HG02943 (cell line): ENCODE results near the gene CSNK1E.

Experiments
- ATAC-seq: cut with Tn5 transposase; IDR thresholded peaks from one replicate; pipeline ENCODE4 v1.9.1; 2021; ENCODE audit warnings: mild to moderate bottlenecking, low read depth, moderate library complexity; ENCODE audit not compliant: unreplicated experiment

Gene CSNK1E

DNA sequence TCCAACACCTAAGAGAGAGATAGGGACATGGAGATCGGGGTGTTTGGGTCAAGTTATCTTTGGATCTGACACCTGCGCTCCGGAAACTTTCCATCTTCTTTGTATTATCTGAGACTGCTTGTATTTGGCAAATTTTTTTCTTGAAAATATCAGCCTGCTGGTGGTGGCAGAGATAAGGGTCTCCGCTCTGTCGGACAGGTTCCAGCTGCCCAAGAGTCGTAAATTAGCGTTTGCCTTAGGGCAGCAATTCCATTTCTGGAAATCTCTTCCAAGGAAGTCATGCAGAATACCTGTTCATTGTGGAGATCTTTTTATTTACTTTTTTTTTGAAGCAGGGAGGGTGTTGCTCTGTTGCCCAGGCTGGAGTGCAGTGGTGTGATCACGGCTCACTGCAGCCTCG is 19.5 kb upstream of the CSNK1E start:
- no peak for ATAC-seq

DNA sequence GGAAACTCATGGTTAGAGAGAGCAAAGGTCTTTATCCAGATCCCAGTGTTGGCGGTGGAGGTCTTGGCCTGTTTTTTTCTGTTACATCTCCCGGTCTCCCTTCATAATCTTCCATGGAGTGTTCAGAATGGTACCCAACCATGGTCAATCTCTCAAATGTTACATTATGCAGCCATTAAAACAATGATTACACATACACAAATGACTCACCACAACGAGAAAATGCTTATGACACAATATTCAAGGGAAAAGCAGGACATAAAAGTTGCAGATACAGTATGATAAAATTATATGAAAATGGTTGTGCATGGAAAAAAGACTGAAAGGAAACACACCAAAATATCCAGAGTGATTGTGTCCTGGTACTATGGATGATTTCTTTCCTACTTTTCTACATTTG is 17.8 kb upstream of the CSNK1E start:
- no peak for ATAC-seq

- ATAC-seq, result no peak
Observed at GRCh38 chr22:38327805-38328204, 10.6 kb upstream of the CSNK1E start.

DNA sequence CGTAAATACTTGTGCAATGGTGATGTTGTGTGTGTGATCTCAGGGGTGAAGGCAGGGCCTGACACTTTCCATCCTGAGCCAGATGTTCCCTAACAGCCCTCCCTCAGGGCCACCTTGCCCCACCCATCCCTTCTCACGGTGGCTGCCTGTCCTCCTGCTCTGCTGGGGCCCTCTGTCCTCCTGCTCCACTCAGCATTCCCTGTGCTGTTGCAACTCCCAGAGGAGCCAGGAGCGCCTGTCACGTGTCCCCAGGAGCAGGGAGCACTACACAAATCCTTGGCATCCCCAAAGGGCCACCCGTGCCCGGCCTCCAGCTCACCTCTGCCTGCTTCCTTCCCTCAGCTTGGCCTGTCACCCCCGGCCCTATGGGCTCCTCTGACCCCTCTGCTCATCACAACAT is 10.2 kb upstream of the CSNK1E start:
- no peak for ATAC-seq

DNA sequence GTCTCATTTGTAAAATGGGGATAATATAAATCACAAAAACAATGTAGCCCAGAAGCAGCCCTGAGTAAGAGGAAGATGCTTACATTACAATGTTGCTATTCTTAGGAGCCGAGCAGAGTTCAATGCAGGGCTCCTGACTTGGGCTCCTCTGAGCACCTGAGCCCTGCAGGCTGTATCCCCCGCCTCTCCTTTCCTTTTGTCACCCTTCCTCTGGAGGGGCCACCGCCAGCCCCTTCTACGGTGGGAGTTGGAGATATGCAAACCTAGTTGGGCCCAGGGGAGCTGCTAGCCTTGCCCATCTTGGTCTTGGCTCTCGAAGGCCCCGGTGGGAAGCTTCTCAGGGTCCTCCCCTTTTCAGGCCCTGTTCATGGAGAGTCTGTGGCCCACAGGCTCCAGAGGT is 8.4 kb upstream of the CSNK1E start:
- no peak for ATAC-seq

- ATAC-seq, result no peak
Observed at GRCh38 chr22:38320605-38321402, 3.6 kb upstream of the CSNK1E start.

DNA sequence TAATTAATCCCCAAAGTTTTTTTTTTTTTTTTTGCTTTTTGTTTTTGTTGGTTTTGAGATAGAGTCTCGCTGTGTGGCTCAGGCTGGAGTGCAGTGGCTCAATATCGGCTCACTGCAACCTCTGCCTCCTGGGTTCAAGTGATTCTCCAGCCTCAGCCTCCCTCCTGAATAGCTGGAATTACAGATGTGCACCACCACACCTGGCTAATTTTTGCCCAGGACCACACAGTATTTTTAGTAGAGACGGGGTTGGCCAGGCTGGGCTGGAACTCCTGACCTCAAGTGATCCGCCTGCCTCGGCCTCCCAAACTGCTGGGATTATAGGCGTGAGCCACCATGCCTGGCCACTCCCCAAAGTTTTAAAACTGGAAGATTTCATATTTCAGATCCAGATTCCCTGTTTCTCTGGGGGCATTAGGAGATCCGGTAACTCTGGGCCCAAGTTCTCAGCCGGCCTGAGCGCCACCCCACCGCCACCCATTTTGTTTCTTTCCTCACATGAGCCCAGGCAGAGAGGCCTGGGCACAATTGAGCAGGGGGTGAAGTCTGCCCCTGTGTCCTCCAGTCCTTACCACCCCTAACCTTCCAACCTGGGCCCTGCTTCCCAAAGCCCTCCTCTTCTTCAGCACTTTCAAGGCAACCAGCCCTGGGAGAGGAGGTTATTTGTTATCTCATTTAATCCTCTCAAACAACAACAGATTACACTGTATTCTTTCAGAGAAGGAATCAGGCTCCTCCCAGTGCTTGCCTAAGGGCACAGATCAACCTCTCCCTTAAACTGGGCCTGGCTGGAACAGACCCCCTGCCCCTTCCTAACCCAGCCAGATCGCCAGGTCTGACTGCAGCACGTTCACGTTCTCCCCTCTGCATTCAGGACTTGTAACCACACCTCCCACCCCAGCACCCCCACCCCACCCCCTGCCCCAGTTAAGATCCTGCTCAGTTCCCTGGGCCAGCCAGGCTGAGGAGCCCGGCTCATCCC is 1.9 kb upstream of the CSNK1E start:
- ATAC-seq, result no peak

- no peak for ATAC-seq
Observed at GRCh38 chr22:38317995-38318715, 922 bp upstream of the CSNK1E start.

- ATAC-seq, result no peak
Observed at GRCh38 chr22:38316364-38317121, 690 bp downstream of the CSNK1E start.

GRCh38 chr22:38315823-38316363 is 1.3 kb downstream of the CSNK1E start:
- ATAC-seq, result no peak

DNA sequence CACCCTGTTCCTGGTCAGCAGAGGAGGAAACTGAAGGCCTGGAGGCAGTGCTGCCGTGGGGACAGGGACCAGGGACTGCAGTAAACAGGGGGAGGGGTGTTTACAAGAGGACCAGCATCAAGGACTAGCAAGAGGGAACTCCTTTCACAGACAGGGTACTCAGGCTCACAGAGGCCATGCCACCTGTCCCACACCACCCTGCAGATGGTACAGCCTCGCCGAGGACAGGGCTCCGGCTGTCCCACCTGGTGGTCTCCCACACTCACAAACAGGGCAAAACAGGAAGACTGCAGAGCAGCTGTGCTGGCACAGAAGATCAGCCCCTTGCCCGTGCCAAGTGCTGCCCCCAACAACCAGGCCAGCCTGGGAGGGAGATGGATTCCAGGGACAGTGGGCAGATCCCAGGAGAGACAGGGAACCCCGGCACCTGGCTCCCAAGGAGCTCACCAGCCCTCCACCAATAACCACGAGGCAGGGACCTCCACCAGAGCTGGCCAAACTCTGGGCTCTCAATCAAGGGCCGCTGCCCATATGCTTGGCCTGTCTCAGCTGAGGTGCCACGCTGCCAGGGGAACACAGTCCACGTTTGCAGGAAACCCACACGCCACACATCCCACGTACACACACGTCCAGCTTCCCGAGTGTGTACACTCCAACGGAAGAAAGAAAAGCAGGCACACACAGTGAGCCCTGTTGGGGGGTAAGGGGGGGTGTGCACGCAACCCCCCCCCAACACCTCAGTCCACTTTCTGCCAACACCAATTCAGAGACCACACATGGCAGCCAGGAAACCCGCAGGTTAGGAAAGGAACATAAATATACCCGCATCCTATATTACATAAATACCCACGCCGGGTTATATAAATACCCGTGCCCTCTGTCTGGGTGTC is 2.1 kb downstream of the CSNK1E start:
- no peak for ATAC-seq

DNA sequence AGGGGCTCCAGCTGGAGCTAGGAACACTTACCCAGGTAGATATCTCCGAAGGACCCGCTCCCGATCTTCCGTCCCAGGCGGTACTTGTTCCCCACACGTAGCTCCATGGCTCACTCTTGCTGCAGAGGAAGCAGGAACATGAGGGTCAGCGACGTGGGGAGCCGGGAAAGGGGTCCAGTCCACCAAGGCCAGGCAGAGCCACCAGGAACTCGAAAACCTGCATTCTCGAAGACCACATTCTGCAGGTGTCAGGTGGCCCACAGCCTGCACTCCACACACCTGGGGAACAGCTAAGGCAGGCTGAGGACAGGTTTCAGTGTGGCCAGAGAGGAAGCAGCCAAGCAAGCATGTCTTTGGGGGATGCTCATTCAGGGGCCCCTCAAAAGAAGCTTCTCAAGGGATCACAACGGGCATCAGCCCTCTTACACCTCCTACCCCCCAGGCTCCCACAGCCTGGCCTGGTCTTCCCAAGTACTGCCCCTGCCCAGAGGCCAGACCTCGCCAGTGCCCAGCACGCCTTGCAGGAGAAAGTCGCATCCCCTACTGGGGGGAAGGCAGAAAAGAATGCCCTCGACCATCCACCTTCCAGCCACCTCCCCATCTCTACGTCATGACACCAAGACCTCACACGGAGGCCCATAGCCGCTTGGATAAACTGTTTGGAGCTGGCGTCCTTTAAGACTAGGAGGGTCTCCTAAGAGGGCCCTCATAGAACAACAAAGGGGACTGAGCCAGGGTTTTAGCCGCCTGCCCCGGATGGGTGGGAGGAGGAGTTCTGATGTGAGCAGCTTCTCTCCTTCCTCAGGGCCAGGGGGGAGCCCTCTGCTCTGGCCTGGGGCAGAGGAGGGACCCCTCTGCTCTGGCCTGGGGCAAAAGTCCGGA is 2.9 kb downstream of the CSNK1E start:
- no peak for ATAC-seq

- ATAC-seq, result no peak
Observed at GRCh38 chr22:38313384-38313955, 3.8 kb downstream of the CSNK1E start.

DNA sequence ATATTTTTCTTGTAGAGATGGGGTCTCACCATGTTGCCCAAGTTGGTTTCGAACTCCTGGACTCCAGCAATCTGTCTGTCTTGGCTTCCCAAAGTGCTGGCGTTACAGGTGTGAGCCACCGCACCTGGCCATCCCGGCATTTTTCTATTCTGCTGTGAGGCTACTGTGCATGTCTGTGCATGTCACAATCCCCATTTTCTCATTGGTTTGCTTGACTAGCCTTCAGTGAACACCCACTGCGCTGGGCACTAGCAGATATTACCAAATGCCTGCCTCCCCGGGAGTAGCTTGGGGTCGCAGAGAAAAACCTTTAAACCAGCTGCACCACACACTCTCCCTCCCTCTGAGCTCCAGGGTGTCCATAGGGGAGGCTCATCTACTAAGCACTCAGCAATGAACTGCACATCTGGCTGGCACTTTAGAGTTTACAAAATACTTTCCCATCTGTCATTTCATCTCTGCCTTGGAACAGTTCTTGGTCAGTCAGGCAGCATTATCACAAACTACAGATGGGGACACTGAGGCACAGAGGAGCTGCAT is 4.9 kb downstream of the CSNK1E start:
- ATAC-seq, result no peak

- ATAC-seq, result no peak
Observed at GRCh38 chr22:38311323-38311620, 6.0 kb downstream of the CSNK1E start.

GRCh38 chr22:38310518-38311322 is 6.5 kb downstream of the CSNK1E start:
- ATAC-seq, result no peak
